ENCODE measurements around the gene SH3GL2. TPM values are rescaled to one million over a fixed set of nuclear protein-coding genes. Genes with fewer than 3 reads are reported as not detected.

The SH3GL2 gene
- total and polyA plus RNA-seq, 2 donors (not counting 3 experiments of a cell fraction or from before 2014, with no cell fraction given) = 0.12 TPM; not detected in 1

DNA sequence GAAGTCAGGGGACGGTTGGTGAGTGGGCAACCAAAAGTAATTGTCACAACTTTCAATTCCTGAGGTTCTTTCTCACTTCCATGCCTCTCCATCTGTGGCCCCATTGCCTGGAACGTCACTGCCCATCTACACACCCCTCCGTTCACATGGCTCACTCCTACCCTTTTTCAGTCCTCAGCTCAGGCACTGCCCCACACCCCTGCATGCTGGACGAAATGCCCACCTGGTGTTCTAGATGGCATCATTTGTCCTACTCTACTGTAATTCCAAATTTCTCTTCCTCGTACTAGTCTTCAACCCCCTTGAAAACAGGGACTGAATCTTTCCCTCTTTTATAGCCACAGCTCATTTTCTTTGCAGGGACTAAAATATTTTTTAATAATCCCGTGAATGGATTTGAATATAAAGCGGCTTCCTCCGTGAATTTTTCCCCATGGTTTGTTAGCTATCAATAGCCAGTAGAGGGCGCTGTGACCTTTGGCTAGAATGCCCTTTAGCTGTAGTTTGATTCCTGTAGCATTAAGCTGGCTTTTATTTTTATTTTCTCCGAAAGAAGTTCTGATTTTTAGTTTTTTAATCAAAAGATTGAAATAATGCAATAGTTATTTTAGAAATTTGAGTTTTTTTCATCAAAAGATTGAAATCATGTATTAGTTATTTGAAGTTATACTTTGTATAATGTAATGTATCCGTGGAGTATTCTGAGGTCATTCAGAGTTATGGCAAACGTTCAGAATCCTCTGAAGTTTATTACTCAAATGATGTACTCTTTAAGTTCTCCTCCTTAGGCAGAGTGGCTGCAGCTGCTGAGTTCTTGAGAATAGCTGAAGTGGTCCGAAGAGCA is 232.1 kb downstream of the SH3GL2 start:
- no peaks in the 10 kb centered on the region for H3K79me2 ChIP-seq (ENCODE audit: control insufficient read depth, insufficient read depth, low read length)
- ChIA-PET POLR2A (interaction anchor here (0.6 kb wide), 1 partner anchor 1206 kb away, joined by 3 read pairs; no protein-coding TSS in a partner anchor), CTCF (interaction anchor here (0.6 to 5.9 kb wide), 61 partner anchors 9 to 1654 kb away, joined by 3 to 150 read pairs (median 5); partner anchors contain the start of genes RRAGA and SAXO1)
- dilution Hi-C loops (cut with MboI; ENCODE audit: extremely low pct_ligation_motif_present, low sequenced_read_pairs) = no loop called here
- BruUV-seq (replicated peaks) = no TSS peak
- TF ChIP-seq POLR2A (IDR thresholded peaks at IDR 0.05; ENCODE audit: low read depth, low read length) (no peak), POLR2AphosphoS5 (IDR thresholded peaks at IDR 0.05; ENCODE audit: insufficient read depth, low read depth, low read length) (no peak), JUN (IDR thresholded peaks at IDR 0.05; ENCODE audit: borderline replicate concordance, insufficient read depth, insufficient read length, low read depth) (no peak), GATA2 (IDR thresholded peaks at IDR 0.05; ENCODE audit: insufficient read depth, insufficient read length, low read depth, low read length) (no peak), FOS (IDR thresholded peaks at IDR 0.05; ENCODE audit: borderline replicate concordance, insufficient read depth, low read length) (no peak)
- TF ChIP-seq, protein P1, sequence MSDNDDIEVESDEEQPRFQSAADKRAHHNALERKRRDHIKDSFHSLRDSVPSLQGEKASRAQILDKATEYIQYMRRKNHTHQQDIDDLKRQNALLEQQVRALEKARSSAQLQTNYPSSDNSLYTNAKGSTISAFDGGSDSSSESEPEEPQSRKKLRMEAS (IDR thresholded peaks at IDR 0.05; ENCODE audit: insufficient read depth, insufficient read length) = no peak
- TF ChIP-seq, protein P2, sequence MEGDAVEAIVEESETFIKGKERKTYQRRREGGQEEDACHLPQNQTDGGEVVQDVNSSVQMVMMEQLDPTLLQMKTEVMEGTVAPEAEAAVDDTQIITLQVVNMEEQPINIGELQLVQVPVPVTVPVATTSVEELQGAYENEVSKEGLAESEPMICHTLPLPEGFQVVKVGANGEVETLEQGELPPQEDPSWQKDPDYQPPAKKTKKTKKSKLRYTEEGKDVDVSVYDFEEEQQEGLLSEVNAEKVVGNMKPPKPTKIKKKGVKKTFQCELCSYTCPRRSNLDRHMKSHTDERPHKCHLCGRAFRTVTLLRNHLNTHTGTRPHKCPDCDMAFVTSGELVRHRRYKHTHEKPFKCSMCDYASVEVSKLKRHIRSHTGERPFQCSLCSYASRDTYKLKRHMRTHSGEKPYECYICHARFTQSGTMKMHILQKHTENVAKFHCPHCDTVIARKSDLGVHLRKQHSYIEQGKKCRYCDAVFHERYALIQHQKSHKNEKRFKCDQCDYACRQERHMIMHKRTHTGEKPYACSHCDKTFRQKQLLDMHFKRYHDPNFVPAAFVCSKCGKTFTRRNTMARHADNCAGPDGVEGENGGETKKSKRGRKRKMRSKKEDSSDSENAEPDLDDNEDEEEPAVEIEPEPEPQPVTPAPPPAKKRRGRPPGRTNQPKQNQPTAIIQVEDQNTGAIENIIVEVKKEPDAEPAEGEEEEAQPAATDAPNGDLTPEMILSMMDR (IDR thresholded peaks at IDR 0.05; ENCODE audit: extremely low read depth in 1 of 2, insufficient read depth in 1 of 2, low read depth in 1 of 2, low read length in 2 of 2) = peak; percentile 63 to 69
- H3K4me3 ChIP-seq (replicated peaks in 1 of 3; ENCODE audit: insufficient read depth in 1 of 3, low read depth in 1 of 3, low read length in 3 of 3) = no peak overlapping the region
- H3K36me3 ChIP-seq (ENCODE audit: control insufficient read depth in 2 of 2, extremely low read depth in 1 of 2, insufficient read depth in 2 of 2, low read length in 2 of 2) = no peaks in the 10 kb centered on the region
- no peak overlapping the region for H3K4me2 ChIP-seq (ENCODE audit: insufficient read depth, low read length)
- no peaks in the 10 kb centered on the region for H3K9me3 ChIP-seq (replicated peaks; ENCODE audit: control insufficient read depth, insufficient read depth, low read length)
- H4K20me1 ChIP-seq (replicated peaks; ENCODE audit: control insufficient read depth, extremely low read depth, insufficient read depth, low read length) = no peaks in the 10 kb centered on the region
- H2AFZ ChIP-seq (ENCODE audit: low read depth, low read length) = no peak overlapping the region
- peaks cover 8 to 9% of the 10 kb centered on the region in 2 experiments for H3K27me3 ChIP-seq (ENCODE audit: control insufficient read depth in 2 of 2, insufficient read depth in 2 of 2, low read length in 2 of 2)
- intact Hi-C loops (cut with micrococcal nuclease) = loop anchor here (1.0 to 5.0 kb wide), 5 partner anchors 397 to 1218 kb away; no protein-coding TSS in a partner anchor
- no peak overlapping the region for H3K27ac ChIP-seq (ENCODE audit: insufficient read depth, low read depth, low read length)
- H3K9me1 ChIP-seq (replicated peaks; ENCODE audit: control insufficient read depth, extremely low read depth, insufficient read depth, low read length) = no peaks in the 10 kb centered on the region
- FAIRE-seq = peak; percentile 82
- H3K4me1 ChIP-seq (ENCODE audit: control insufficient read depth, extremely low read depth, insufficient read depth, low read length) = no peaks in the 10 kb centered on the region
- H3K9ac ChIP-seq (replicated peaks; ENCODE audit: extremely low read depth, insufficient read depth, low read length) = no peak overlapping the region
- peak; percentile 59 for DNase-seq (ENCODE audit: low read depth, low spot score)
